HG03159 (cell line): ENCODE measurements around the gene CFAP141.
"Not testable (repeated sequence)": the region's sequence is repeated elsewhere in the genome, so short reads cannot be mapped to it uniquely, and the experiment has no call there.

ENCODE experiments used
- ATAC-seq: cut with Tn5 transposase; IDR thresholded peaks from one replicate; pipeline ENCODE4 v1.9.1; 2021; ENCODE audit warnings: mild to moderate bottlenecking, moderate library complexity; ENCODE audit not compliant: unreplicated experiment

Gene CFAP141

GRCh38 chr1:154206196-154206595, at the start of gene CFAP141:
Gene CFAP141, minus strand, starts transcription at chr1:154206333. Its CDS starts 26 bp downstream, at chr1:154206307.
- ATAC-seq, result no peak

GRCh38 chr1:154253671-154254070, 47.5 kb upstream of the CFAP141 start:
- no peak for ATAC-seq

GRCh38 chr1:154241703-154242351, 35.7 kb upstream of the CFAP141 start:
- no peak for ATAC-seq

DNA sequence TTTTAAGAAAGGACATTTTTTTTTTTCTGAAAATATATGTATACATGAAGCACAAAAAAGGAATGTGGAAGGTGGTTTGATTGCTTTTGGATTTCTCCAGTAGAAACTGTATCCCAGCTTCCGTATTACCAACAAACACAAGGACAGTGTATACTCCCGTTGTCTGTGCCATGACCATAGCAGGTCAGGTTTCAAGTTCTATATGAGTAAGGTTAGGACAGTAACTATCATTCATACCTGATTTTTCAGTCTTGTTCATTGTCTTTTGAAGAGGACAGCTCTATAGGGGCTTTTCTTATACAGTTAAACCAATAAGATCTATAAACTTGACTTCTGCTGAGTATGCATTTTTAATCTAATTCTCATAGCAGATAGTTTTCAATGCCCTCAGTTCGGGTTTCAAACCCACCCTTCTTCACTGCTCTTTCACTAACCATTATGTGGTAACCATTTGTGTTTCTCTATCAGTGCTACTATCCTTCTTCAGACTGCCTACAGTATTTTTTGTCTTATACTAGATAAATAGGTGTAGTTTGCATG, 34.2 kb upstream of the CFAP141 start:
- no peak for ATAC-seq

- ATAC-seq, result no peak
These were observed 33.4 kb upstream of the CFAP141 start for GRCh38 chr1:154239491-154239890.

DNA sequence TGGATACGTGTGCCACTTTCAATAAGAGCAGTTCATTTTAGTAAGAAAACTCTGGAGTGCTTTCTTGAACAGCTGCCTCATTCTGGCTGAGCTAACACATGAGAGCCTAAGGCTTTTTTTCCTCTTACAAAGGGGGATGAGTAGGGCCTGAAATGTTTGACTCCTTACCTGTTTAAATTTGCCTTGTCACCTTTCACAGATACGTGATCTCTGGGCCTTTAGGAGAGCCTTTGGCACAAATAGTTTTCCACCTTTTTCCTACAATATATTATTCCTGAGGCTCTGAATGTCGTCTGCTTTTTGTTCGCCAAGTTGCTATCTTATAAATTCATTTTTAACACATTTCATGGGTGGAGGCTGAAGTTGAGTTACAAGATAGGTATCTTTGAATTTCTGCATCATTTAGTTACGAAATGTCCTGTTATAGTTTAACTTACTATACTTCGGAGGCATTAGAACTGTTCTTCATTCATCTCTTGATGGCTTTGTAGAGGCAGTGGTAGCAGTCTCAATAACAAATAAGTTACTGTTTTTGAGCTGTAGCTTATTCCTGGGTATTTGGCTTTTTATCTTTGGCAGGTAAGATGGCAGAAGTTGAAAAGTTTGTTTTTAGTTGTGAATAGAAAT, 31.9 kb upstream of the CFAP141 start:
- ATAC-seq, result no peak

- no peak for ATAC-seq
These were observed 31.3 kb upstream of the CFAP141 start for GRCh38 chr1:154237435-154237834.

GRCh38 chr1:154236855-154237254, 30.7 kb upstream of the CFAP141 start:
- no peak for ATAC-seq

DNA sequence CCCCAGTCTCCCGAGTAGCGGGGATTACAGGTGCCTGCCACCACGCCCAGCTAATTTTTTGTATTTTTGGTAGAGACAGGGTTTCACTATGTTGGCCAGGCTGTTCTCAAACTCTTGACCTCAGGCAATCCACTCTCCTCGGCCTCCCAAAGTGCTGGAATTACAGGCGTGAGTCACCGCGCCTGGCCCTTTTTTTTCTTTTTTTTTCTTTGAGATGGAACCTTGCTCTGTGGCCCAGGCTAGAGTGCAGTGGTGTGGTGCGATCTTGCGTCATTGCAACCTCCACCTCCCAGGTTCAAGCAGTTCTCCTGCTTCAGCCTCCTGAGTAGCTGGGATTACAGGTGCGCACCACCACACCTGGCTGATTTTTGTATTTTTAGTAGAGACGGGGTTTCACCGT, 27.0 kb upstream of the CFAP141 start:
- not testable (repeated sequence) for ATAC-seq

GRCh38 chr1:154231112-154231511, 25.0 kb upstream of the CFAP141 start:
- ATAC-seq, result not testable (repeated sequence)

DNA sequence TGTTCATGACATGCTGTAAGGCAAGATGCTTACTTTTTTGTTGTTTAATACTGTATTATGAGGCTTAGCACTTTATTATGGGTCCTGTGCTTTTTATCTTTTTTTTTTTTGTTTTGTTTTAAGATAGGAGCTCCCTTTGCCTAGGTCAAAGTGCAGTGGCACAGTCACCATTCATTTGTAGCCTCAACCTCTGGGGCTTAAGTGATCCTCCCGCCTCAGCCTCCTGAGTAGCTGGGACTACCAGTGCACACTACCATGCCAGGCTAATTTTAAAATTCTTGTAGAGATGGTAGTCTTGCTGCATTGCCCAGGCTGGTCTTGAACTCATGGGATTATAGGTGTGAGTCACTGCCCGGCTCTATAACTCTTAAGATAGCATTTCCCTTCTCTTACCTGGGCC, 19.2 kb upstream of the CFAP141 start:
- no peak for ATAC-seq

GRCh38 chr1:154223621-154224020, 17.5 kb upstream of the CFAP141 start:
- no peak for ATAC-seq

- no peak for ATAC-seq
These were observed 16.8 kb upstream of the CFAP141 start for GRCh38 chr1:154222918-154223317.

GRCh38 chr1:154222518-154222917, 16.4 kb upstream of the CFAP141 start:
- no peak for ATAC-seq

- ATAC-seq, result peak; percentile 24
These were observed 15.3 kb upstream of the CFAP141 start for GRCh38 chr1:154221278-154222001.

DNA sequence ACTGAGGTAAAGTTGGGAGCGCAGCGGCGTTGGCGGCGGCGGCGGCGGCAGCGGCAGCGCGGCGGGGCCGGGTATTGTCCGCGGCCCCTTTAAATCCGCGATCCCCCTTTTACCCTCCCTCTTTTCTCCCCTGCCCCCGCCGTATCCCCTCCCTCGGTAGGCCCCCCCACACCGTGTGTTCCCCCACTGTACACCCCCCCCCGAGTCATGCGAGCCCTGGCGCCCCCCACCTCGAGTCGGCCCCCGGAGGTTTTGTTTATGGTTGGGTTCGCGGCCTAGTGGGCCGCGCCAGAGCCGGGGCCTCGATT, 14.8 kb upstream of the CFAP141 start:
- no peak for ATAC-seq

- ATAC-seq, result peak; percentile 88
These were observed 14.2 kb upstream of the CFAP141 start, which contains the start of gene UBAP2L for GRCh38 chr1:154220071-154220969. Gene UBAP2L, plus strand, starts transcription at chr1:154220955. Its CDS starts 4,169 bp downstream, at chr1:154225124.

GRCh38 chr1:154219541-154219940, 13.4 kb upstream of the CFAP141 start:
- no peak for ATAC-seq

DNA sequence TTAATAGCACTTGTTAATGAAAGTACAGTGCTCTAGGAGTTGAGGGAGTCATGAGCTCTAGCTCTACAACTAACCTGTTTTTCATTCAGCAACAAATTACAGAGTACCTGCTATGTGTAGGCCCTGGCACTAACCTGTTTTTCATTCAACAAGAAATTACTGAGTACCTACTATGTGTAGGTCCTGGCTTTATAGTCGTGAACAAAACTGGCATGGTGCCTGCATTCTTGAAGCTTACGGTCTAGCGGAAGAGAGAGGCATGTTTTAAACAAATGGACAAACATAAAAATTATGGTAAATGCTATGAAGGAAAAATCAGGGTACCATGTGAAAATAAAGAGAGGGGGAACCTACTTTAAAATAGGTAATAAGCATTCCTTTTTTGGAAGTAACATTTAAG, 12.4 kb upstream of the CFAP141 start:
- no peak for ATAC-seq

DNA sequence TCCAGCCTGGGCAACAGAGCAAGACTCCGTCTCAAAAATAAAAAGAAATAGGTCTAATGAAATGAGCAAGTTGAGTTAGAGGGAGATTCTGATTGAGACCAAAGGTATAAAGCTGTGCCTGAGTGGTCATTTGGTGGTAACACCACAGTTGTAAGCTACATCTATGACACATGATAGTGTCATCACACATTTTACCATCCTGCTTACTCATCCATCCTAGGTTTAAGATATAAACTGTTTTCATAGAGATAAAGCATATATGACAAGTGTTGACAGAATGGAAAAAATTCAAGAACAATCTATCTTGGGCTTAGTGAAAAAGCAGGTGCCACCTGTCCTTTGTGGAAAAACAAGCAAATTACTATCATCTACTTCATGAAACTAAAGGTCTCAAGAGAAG, 7.1 kb upstream of the CFAP141 start:
- ATAC-seq, result no peak

DNA sequence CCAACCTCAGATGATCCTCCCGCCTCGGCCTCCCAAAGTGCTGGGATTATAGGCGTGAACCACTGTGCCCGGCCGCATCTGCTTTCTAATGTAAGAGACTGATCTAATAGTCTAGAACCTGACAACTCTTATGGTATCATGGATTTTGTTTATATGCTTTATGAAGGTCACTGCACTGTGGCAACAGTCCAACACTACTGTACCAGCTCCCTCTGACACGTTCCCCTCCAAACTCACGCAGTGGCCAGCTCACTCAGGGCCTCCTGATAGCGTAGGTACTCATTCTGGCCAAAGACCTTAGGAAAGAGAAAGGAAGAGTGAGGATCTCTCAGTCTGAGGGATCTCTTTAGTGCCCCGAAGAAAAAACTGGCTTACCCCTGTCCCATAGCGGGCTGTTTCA, 6.0 kb upstream of the CFAP141 start:
- ATAC-seq, result no peak
